ENCODE data around the gene MAPK9. TPM values are rescaled to one million over a fixed set of nuclear protein-coding genes. Genes with fewer than 3 reads are reported as not detected.

The MAPK9 gene
- total RNA-seq, 1 experiment from 2014 or later, result 43.4 TPM

DNA sequence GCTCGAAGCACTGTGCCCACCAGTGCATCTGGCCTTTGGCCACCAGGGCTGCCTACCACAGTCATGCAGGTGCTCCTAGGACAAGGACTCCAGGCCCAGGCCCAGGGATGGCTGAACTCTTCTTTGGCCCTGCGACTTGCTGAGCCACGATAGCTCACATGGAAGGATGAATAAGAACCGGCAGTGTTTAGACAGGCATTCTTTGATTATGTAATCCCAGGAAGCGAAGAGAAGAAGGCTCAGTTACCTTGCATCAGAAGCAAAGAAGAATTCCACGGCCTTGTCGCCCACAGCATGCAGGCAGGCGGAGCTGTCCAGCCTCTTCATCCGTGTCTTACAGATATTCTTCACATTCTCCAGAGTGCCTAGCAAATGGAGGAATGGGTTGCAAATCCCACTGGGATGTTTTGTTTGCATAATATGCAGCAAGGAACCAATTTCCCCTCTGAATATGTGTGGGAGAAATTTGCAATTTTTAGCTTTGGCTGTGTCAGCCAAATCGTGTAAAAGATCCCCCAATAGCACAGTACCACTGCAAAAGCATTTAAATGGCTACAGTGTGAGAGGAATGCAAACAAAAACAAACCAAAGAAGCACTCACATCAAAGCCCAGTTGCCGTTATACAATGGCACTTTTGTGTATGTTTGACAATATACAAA, 32.2 kb upstream of the MAPK9 start:
- Histone ChIP-seq H3K4me2 (ENCODE audit: low read length) (no peak overlapping the region), H3K9me2 (ENCODE audit: insufficient read depth) (no peaks in the 10 kb centered on the region), H3K4me3 (replicated peaks in 1 of 2; ENCODE audit: low read depth in 1 of 2, low read length in 2 of 2) (no peak overlapping the region), H3K27me3 (ENCODE audit: insufficient read depth, low read length) (no peaks in the 10 kb centered on the region), H4K20me1 (ENCODE audit: insufficient read depth) (no peaks in the 10 kb centered on the region), H2AFZ (ENCODE audit: low read depth, low read length, poor library complexity, severe bottlenecking) (no peak overlapping the region), H3K4me1 (ENCODE audit: control insufficient read depth in 1 of 2, insufficient read depth in 2 of 2, low read length in 2 of 2) (peaks cover 0 to 8% of the 10 kb centered on the region in 2 experiments; a peak in 1 of 4 replicates), H3K27ac (ENCODE audit: low read depth, low read length) (no peak overlapping the region), H3K9ac (ENCODE audit: low read length) (no peak overlapping the region), H3K36me3 (ENCODE audit: control insufficient read depth in 1 of 2, insufficient read depth in 2 of 2, low read length in 2 of 2) (peaks cover 0 to 5% of the 10 kb centered on the region in 2 experiments; a peak in 1 of 4 replicates), H3K79me2 (ENCODE audit: insufficient read depth, low read length) (no peaks in the 10 kb centered on the region), H3K9me3 (ENCODE audit: control insufficient read depth in 1 of 2, insufficient read depth in 1 of 2, low read depth in 1 of 2, low read length in 2 of 2) (no peaks in the 10 kb centered on the region)
- RAD21 ChIA-PET (ENCODE audit: low non-redundant PET in 1 of 2, low total read pairs in 2 of 2, uncharacterized antibody in 2 of 2, unreplicated experiment in 2 of 2), result no interaction called here
- ATAC-seq (no peak), DNase-seq (ENCODE audit: low read depth, low spot score) (no peak)
- CTCF ChIA-PET, result interaction anchor here (1.5 to 1.8 kb wide), 2 partner anchors 8 kb away, joined by 4 to 5 read pairs; no protein-coding TSS in a partner anchor
- intact Hi-C loops (cut with micrococcal nuclease), result no loop called here
- POLR2A ChIA-PET, result no interaction called here
- no TSS peak for BruUV-seq (replicated peaks)
- TF ChIP-seq, protein P1, sequence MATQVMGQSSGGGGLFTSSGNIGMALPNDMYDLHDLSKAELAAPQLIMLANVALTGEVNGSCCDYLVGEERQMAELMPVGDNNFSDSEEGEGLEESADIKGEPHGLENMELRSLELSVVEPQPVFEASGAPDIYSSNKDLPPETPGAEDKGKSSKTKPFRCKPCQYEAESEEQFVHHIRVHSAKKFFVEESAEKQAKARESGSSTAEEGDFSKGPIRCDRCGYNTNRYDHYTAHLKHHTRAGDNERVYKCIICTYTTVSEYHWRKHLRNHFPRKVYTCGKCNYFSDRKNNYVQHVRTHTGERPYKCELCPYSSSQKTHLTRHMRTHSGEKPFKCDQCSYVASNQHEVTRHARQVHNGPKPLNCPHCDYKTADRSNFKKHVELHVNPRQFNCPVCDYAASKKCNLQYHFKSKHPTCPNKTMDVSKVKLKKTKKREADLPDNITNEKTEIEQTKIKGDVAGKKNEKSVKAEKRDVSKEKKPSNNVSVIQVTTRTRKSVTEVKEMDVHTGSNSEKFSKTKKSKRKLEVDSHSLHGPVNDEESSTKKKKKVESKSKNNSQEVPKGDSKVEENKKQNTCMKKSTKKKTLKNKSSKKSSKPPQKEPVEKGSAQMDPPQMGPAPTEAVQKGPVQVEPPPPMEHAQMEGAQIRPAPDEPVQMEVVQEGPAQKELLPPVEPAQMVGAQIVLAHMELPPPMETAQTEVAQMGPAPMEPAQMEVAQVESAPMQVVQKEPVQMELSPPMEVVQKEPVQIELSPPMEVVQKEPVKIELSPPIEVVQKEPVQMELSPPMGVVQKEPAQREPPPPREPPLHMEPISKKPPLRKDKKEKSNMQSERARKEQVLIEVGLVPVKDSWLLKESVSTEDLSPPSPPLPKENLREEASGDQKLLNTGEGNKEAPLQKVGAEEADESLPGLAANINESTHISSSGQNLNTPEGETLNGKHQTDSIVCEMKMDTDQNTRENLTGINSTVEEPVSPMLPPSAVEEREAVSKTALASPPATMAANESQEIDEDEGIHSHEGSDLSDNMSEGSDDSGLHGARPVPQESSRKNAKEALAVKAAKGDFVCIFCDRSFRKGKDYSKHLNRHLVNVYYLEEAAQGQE (IDR thresholded peaks at IDR 0.05; ENCODE audit: low read depth), result no peak
- TF ChIP-seq, protein P2, sequence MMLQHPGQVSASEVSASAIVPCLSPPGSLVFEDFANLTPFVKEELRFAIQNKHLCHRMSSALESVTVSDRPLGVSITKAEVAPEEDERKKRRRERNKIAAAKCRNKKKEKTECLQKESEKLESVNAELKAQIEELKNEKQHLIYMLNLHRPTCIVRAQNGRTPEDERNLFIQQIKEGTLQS (IDR thresholded peaks at IDR 0.05), result no peak
- TF ChIP-seq POLR2AphosphoS5 (IDR thresholded peaks at IDR 0.05; ENCODE audit: low read depth, low read length) (no peak), ELF1 (IDR thresholded peaks at IDR 0.05; ENCODE audit: borderline replicate concordance, low read depth) (no peak)

Data from HCT116 (cell line).